GM23248 (cell line): ENCODE measurements around the gene TGM1.

ENCODE experiments used
- EZH2 ChIP-seq: fragments of 200-600 bp; sonication (generic); IDR thresholded peaks from 2 replicates; pipeline ENCODE4 v1.6.1; 2018; ENCODE audit warnings: antibody characterized with exemption, mild to moderate bottlenecking; ENCODE audit not compliant: insufficient read depth, poor library complexity, severe bottlenecking
- EZH2phosphoT487 ChIP-seq: fragments of 200-600 bp; sonication (generic); IDR thresholded peaks from 2 replicates; pipeline ENCODE4 v1.6.1; 2018; ENCODE audit warnings: antibody characterized with exemption, moderate library complexity, mild to moderate bottlenecking, low read depth; ENCODE audit not compliant: insufficient read depth

DNA sequence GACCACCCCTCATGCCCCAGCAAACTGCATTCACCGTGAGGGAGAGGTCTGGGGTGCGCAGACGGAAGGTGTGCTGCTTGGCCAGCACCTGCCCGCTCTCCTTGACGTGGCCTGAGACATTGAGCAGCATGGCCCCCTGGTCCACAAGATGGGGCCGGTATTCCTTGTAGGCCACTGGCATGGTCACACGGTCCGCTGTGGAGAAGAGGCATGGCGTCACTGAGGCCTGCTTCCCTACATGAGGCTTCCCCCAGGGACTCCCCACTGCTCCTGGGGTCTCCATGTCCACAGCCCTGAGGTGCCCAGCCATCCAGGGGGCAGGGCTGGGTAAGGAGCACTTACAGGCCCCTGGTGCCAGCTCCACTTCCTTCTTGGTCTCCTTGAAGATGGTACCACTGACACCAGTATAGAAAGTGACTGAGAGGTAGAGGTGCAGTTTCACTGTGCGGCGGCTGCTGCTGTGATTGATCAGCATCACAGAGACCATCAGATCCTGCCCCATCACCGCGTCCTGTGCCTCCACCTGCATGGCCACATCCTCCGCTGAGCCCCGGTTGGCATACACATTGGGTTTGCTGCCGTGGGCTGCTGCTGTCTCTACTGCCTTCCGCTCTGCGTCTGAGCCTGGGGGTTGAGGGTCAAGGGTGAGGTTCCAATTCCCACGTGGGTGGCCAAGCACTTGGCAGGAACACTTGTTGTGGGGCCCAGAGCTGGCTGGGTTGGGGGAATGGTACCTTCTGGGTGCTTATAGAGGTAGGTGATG is 8.2 kb downstream of the TGM1 start:
- TF ChIP-seq EZH2 (no peak), EZH2phosphoT487 (no peak)
